Retinal pigment epithelial cell (primary cell): ENCODE results near the gene ARHGAP26.

ENCODE experiments used
- DNase-seq: peaks from one replicate; pipeline ENCODE4 v3.0.0-alpha.2; 2010; ENCODE audit warnings: low read depth
- H3K4me3 ChIP-seq: 2 replicates; pipeline ENCODE4 v1.5.1; 2011; ENCODE audit warnings: mild to moderate bottlenecking, low read length, control low read depth, moderate library complexity
- TF ChIP-seq, protein P1 (sequence below): conservative IDR thresholded peaks from 2 replicates; pipeline ENCODE4 v1.5.1; 2011; ENCODE audit warnings: low read depth, low read length, control low read depth, inconsistent platforms

The ARHGAP26 gene

GRCh38 chr5:143019614-143020515 lies 249.7 kb downstream of the ARHGAP26 start:
- TF ChIP-seq, protein P1, sequence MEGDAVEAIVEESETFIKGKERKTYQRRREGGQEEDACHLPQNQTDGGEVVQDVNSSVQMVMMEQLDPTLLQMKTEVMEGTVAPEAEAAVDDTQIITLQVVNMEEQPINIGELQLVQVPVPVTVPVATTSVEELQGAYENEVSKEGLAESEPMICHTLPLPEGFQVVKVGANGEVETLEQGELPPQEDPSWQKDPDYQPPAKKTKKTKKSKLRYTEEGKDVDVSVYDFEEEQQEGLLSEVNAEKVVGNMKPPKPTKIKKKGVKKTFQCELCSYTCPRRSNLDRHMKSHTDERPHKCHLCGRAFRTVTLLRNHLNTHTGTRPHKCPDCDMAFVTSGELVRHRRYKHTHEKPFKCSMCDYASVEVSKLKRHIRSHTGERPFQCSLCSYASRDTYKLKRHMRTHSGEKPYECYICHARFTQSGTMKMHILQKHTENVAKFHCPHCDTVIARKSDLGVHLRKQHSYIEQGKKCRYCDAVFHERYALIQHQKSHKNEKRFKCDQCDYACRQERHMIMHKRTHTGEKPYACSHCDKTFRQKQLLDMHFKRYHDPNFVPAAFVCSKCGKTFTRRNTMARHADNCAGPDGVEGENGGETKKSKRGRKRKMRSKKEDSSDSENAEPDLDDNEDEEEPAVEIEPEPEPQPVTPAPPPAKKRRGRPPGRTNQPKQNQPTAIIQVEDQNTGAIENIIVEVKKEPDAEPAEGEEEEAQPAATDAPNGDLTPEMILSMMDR: no peak
- DNase-seq: peak; percentile 80
- H3K4me3 ChIP-seq: no peak overlapping the region

- TF ChIP-seq, protein P1: no peak
- no peak for DNase-seq
- H3K4me3 ChIP-seq: no peak overlapping the region
These were observed 251.4 kb downstream of the ARHGAP26 start for GRCh38 chr5:143021595-143021994.

- no peak for DNase-seq
- H3K4me3 ChIP-seq: no peak overlapping the region
- TF ChIP-seq, protein P1: no peak
These were observed 253.4 kb downstream of the ARHGAP26 start for GRCh38 chr5:143023411-143024096.

DNA sequence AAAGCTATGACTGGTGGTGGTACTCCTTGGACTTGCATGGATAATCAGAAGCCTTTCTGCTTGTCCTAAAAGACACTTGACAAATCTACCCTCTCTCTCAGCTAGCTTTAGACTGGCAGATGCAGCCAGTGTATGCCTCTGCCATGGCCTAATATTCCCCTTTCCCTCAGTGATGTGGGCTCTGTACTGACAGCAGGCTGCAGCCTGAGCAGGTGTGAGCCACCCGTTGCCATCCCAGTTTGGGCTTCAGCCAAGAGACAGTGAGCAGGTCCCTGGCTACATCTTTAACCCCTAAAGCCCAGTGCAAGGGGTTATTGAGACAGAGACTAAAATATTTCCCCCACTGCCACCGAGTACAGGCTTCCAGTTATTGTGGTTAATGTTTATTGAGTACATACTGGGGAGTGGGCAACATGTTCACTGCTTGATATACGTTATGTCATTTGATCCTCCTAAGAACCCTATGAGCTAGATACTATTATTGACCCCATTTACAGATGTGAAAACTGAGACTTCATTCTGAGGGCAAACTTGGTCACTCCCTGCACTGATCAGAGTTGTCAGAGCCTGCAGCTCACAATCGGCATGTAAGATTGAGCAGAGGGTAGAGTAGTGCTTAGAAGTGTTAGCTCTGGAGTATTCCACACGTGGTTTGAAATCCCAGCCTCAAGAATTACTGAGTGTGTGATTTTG lies 254.2 kb downstream of the ARHGAP26 start:
- no peak overlapping the region for H3K4me3 ChIP-seq
- TF ChIP-seq, protein P1: no peak
- no peak for DNase-seq

- TF ChIP-seq, protein P1: no peak
- no peak overlapping the region for H3K4me3 ChIP-seq
- DNase-seq: no peak
These were observed 255.2 kb downstream of the ARHGAP26 start for GRCh38 chr5:143025376-143025775.

DNA sequence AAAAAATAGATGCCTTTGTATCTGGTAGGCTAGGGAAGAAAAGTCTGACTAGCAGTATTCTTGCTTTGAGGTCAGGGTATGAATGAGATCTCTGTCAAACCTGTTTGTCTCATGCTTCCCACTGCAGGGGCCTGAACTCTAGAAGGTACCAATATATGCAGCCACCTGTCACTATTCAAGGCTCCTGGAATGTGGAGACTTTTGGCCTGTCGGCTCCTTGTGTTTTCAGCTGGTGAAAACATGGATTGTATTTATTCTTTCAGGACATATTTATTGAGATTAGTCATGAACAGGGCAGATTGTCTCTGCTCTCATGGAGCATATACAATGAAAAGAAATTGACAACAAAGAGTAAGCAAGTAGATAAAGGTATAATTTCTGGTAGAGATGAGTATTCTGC lies 255.8 kb downstream of the ARHGAP26 start:
- TF ChIP-seq, protein P1: no peak
- H3K4me3 ChIP-seq: no peak overlapping the region
- no peak for DNase-seq
